K562 (cell line): ENCODE results near the gene ENG. TPM values are rescaled to one million over a fixed set of nuclear protein-coding genes. Genes with fewer than 3 reads are reported as not detected.

Experiments
- BCL6 ChIP-seq: fragments of 250-450 bp; sonication (Bioruptor Pico); IDR thresholded peaks from 2 replicates; pipeline ENCODE4 v1.4.0; 2020
- CBX1 ChIP-seq: sonication (generic); IDR thresholded peaks from 2 replicates; pipeline ENCODE4 v1.6.1; 2016; ENCODE audit warnings: antibody characterized with exemption, low read depth, mild to moderate bottlenecking
- CBX3 ChIP-seq, 2 experiments: IDR thresholded peaks; 1 replicate in 1 of 2; 2 replicates in 1 of 2; pipeline ENCODE4 v1.6.1; 2012; ENCODE audit warnings: inconsistent platforms in 2 of 2, low read length in 2 of 2, borderline replicate concordance in 1 of 2, control low read depth in 1 of 2
- CHD4 ChIP-seq: fragments of 200-600 bp; sonication (generic); IDR thresholded peaks from 3 replicates; pipeline ENCODE4 v1.6.1; 2012; ENCODE audit warnings: low read depth, mild to moderate bottlenecking, mixed read lengths, low read length, inconsistent platforms; ENCODE audit not compliant: insufficient read depth, insufficient replicate concordance, poor library complexity, severe bottlenecking
- GABPA ChIP-seq: fragments of 200-800 bp; sonication (Bioruptor generic); conservative IDR thresholded peaks from 2 replicates; pipeline ENCODE4 v1.6.1; 2016; ENCODE audit warnings: low read depth, missing genetic modification characterization, missing compliant biosample characterization
- ILK ChIP-seq: fragments of 450-650 bp; IDR thresholded peaks from 2 replicates; pipeline ENCODE4 v1.6.1; 2016; ENCODE audit warnings: missing genetic modification characterization, low read depth, mild to moderate bottlenecking, missing compliant biosample characterization, moderate library complexity, borderline replicate concordance
- JUNB ChIP-seq: fragments of 450-650 bp; formaldehyde crosslinking; conservative IDR thresholded peaks from 2 replicates; pipeline ENCODE4 v1.4.0; 2020; ENCODE audit warnings: mild to moderate bottlenecking
- MEIS2 ChIP-seq: fragments of 450-650 bp; IDR thresholded peaks from 2 replicates; pipeline ENCODE4 v1.6.1; 2014; ENCODE audit warnings: mild to moderate bottlenecking; ENCODE audit not compliant: partially characterized antibody
- MTF1 ChIP-seq: fragments of 250-450 bp; sonication (Bioruptor Pico); IDR thresholded peaks from 2 replicates; pipeline ENCODE4 v1.9.0; 2021; ENCODE audit warnings: moderate library complexity, mild to moderate bottlenecking, inconsistent platforms, borderline replicate concordance
- MXI1 ChIP-seq: IDR thresholded peaks from 2 replicates; pipeline ENCODE4 v1.6.1; 2011; ENCODE audit warnings: low read depth, mild to moderate bottlenecking, improper control_type of control experiment, low read length
- NFXL1 ChIP-seq: fragments of 450-650 bp; formaldehyde crosslinking; IDR thresholded peaks from 2 replicates; pipeline ENCODE4 v1.4.0; 2021; ENCODE audit warnings: mild to moderate bottlenecking
- NR2C1 ChIP-seq, 2 experiments: fragments of 450-650 bp; IDR thresholded peaks; 2 replicates each; pipeline ENCODE4 v1.6.1; 2017; ENCODE audit warnings: mild to moderate bottlenecking in 2 of 2, antibody characterized with exemption in 1 of 2, inconsistent platforms in 1 of 2, missing compliant biosample characterization in 1 of 2, missing genetic modification characterization in 1 of 2
- NR4A1 ChIP-seq, 2 experiments: fragments of 250-450 bp in 1 of 2; fragments of 450-650 bp in 1 of 2; sonication (Bioruptor Pico) in 1 of 2; IDR thresholded peaks; 2 replicates each; pipeline versions ENCODE4 v1.4.0 to v1.6.1; 2016 to 2020; ENCODE audit warnings: mild to moderate bottlenecking in 2 of 2, missing compliant biosample characterization in 1 of 2, missing genetic modification characterization in 1 of 2, moderate library complexity in 1 of 2
- SIX5 ChIP-seq, 2 experiments: IDR thresholded peaks; 2 replicates each; pipeline ENCODE4 v1.6.1; 2011; ENCODE audit warnings: low read length in 2 of 2, borderline replicate concordance in 1 of 2, low read depth in 1 of 2, mild to moderate bottlenecking in 1 of 2, moderate library complexity in 1 of 2; ENCODE audit not compliant: insufficient read depth in 1 of 2
- SMARCA5 ChIP-seq: fragments of 450-650 bp; IDR thresholded peaks from 2 replicates; pipeline ENCODE4 v1.6.1; 2016
- SMARCE1 ChIP-seq: fragments of 450-650 bp; IDR thresholded peaks from 2 replicates; pipeline ENCODE4 v1.7.1; 2016; ENCODE audit warnings: mild to moderate bottlenecking
- WHSC1 ChIP-seq: IDR thresholded peaks from one replicate; pipeline ENCODE4 v1.6.1; 2012; ENCODE audit warnings: low read length, control low read depth, inconsistent platforms
- ZNF143 ChIP-seq: sonication (generic); formaldehyde crosslinking; IDR thresholded peaks from 2 replicates; pipeline ENCODE4 v1.9.0; 2022; ENCODE audit warnings: mild to moderate bottlenecking, missing genetic modification reagents
- ZNF212 ChIP-seq: fragments of 450-650 bp; formaldehyde crosslinking; IDR thresholded peaks from 2 replicates; pipeline ENCODE4 v1.4.0; 2020; ENCODE audit warnings: mild to moderate bottlenecking
- ZNF444 ChIP-seq: fragments of 250-450 bp; sonication (Bioruptor Pico); IDR thresholded peaks from 2 replicates; pipeline ENCODE4 v1.4.0; 2020; ENCODE audit warnings: mild to moderate bottlenecking, moderate library complexity
- polyA plus RNA-seq, 8 experiments: library from polyadenylated mRNA; depleted of rRNA in 4 of 8; stranded (reverse) in 5 of 8; unstranded in 3 of 8; fragments of >200 nt; fragmentation: Nextera tagmentation in 2 of 8; fragmentation: Illumina TruSeq in 1 of 8; extraction: Ambion mirVana in 2 of 8; extraction: Trizol in 1 of 8; gene quantifications; 2 replicates each; pipeline versions ENCODE4 v1.2.1 to v1.2.3, GENCODE V29; 2011 to 2014; ENCODE audit warnings: inconsistent platforms in 1 of 8, missing spikeins in 1 of 8
- total RNA-seq, 7 experiments: library from RNA; depleted of rRNA in 6 of 7; stranded (reverse); fragments of >200 nt in 6 of 7; fragmentation: Illumina TruSeq in 2 of 7; extraction: Trizol in 2 of 7; gene quantifications; 2 replicates each; pipeline versions ENCODE4 v1.2.1 to v1.2.3, GENCODE V29; 2011 to 2021; ENCODE audit warnings: low replicate concordance in 1 of 7
- TF ChIP-seq, protein P1 (sequence below): sonication (generic); formaldehyde crosslinking; IDR thresholded peaks from 2 replicates; pipeline ENCODE4 v1.8.1; 2023; ENCODE audit warnings: mild to moderate bottlenecking, missing genetic modification reagents
- TF ChIP-seq, protein P2 (sequence below): fragments of 450-650 bp; IDR thresholded peaks from 2 replicates; pipeline ENCODE4 v1.6.1; 2016; ENCODE audit warnings: mild to moderate bottlenecking
- TF ChIP-seq, protein P3 (sequence below): sonication (generic); formaldehyde crosslinking; IDR thresholded peaks from 2 replicates; pipeline ENCODE4 v1.8.1; 2023; ENCODE audit warnings: mild to moderate bottlenecking, missing genetic modification reagents

ENG gene
- total and polyA plus RNA-seq, 9 of the 15 experiments (the other 6 are each of a cell fraction or from before 2014, with no cell fraction given) = 0.04 to 0.40 (median 0.14) TPM; not detected in 1

DNA sequence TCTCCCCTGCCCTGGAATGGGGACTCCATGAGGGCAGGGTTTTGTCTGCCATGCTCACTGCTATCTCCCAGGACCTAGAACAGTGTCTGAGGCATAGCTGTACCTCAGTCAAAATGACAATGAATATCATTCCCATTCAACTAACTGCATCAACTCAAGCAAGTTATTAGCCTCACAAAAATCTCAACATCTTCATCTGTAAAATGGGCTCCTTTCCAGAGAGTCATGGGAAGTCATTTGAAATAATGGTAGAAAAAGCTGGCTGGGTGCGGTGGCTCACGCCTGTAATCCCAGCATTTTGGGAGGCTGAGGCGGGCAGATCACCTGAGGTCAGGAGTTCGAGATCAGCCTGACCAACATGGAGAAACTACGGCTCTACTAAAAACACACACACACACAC is 85.4 kb downstream of the ENG start (continued):
- TF ChIP-seq CHD4 (peak; percentile 29), ZNF212 (no peak), SMARCA5 (peak; percentile 64; the same call in 1 of the 2 replicates), NR2C1 (IDR thresholded peaks at IDR 0.05) (no peak), NR2C1 (tag; IDR thresholded peaks at IDR 0.05) (no peak), NR4A1 (CRISPR knock-in tag; IDR thresholded peaks at IDR 0.05) (no peak), NR4A1 (tag; IDR thresholded peaks at IDR 0.05) (no peak), ZNF444 (CRISPR knock-in tag) (no peak), MEIS2 (no peak), SIX5 (IDR thresholded peaks at IDR 0.05; ENCODE audit: borderline replicate concordance in 1 of 2, insufficient read depth in 1 of 2, low read depth in 1 of 2, low read length in 2 of 2) (no peak), JUNB (CRISPR knock-in tag) (no peak), BCL6 (no peak), MXI1 (no peak), MTF1 (CRISPR knock-in tag) (no peak), ILK (tag) (no peak), CBX1 (0 out of 2 replicates have a peak, but pooled peaks have one; percentile 22), ZNF143 (CRISPR knock-in tag) (no peak), NFXL1 (CRISPR knock-in tag) (no peak), CBX3 (IDR thresholded peaks at IDR 0.05; ENCODE audit: borderline replicate concordance in 1 of 2, low read length in 2 of 2) (no peak), WHSC1 (no peak), SMARCE1 (no peak), GABPA (tag) (no peak)
- TF ChIP-seq, protein P1, sequence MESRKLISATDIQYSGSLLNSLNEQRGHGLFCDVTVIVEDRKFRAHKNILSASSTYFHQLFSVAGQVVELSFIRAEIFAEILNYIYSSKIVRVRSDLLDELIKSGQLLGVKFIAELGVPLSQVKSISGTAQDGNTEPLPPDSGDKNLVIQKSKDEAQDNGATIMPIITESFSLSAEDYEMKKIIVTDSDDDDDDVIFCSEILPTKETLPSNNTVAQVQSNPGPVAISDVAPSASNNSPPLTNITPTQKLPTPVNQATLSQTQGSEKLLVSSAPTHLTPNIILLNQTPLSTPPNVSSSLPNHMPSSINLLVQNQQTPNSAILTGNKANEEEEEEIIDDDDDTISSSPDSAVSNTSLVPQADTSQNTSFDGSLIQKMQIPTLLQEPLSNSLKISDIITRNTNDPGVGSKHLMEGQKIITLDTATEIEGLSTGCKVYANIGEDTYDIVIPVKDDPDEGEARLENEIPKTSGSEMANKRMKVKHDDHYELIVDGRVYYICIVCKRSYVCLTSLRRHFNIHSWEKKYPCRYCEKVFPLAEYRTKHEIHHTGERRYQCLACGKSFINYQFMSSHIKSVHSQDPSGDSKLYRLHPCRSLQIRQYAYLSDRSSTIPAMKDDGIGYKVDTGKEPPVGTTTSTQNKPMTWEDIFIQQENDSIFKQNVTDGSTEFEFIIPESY = peak; percentile 50; the same call in 1 of the 2 replicates
- TF ChIP-seq, protein P2, sequence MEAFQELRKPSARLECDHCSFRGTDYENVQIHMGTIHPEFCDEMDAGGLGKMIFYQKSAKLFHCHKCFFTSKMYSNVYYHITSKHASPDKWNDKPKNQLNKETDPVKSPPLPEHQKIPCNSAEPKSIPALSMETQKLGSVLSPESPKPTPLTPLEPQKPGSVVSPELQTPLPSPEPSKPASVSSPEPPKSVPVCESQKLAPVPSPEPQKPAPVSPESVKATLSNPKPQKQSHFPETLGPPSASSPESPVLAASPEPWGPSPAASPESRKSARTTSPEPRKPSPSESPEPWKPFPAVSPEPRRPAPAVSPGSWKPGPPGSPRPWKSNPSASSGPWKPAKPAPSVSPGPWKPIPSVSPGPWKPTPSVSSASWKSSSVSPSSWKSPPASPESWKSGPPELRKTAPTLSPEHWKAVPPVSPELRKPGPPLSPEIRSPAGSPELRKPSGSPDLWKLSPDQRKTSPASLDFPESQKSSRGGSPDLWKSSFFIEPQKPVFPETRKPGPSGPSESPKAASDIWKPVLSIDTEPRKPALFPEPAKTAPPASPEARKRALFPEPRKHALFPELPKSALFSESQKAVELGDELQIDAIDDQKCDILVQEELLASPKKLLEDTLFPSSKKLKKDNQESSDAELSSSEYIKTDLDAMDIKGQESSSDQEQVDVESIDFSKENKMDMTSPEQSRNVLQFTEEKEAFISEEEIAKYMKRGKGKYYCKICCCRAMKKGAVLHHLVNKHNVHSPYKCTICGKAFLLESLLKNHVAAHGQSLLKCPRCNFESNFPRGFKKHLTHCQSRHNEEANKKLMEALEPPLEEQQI = no peak
- TF ChIP-seq, protein P3, sequence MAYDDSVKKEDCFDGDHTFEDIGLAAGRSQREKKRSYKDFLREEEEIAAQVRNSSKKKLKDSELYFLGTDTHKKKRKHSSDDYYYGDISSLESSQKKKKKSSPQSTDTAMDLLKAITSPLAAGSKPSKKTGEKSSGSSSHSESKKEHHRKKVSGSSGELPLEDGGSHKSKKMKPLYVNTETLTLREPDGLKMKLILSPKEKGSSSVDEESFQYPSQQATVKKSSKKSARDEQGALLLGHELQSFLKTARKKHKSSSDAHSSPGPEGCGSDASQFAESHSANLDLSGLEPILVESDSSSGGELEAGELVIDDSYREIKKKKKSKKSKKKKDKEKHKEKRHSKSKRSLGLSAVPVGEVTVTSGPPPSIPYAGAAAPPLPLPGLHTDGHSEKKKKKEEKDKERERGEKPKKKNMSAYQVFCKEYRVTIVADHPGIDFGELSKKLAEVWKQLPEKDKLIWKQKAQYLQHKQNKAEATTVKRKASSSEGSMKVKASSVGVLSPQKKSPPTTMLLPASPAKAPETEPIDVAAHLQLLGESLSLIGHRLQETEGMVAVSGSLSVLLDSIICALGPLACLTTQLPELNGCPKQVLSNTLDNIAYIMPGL (CRISPR knock-in tag) = no peak
